Cardiac fibroblast (primary cell): ENCODE results near the gene MCEMP1.

Experiments used
- DNase-seq, 2 donors: peaks; one replicate each; pipeline versions ENCODE4 v3.0.0 to v3.0.0-alpha.2; 2010; ENCODE audit warnings: low read depth in 2 of 2
- H3K4me3 ChIP-seq, 2 donors: replicated peaks in 1 of 2; 1 replicate in 1 of 2; 2 replicates in 1 of 2; pipeline ENCODE4 v1.5.1; 2011; ENCODE audit warnings: low read depth in 2 of 2, low read length in 2 of 2, mild to moderate bottlenecking in 2 of 2, moderate library complexity in 1 of 2
- TF ChIP-seq, protein P1 (sequence below): IDR thresholded peaks from one replicate; pipeline ENCODE4 v1.5.1; 2011; ENCODE audit warnings: low read depth, mild to moderate bottlenecking, low read length, inconsistent platforms

MCEMP1 gene

DNA sequence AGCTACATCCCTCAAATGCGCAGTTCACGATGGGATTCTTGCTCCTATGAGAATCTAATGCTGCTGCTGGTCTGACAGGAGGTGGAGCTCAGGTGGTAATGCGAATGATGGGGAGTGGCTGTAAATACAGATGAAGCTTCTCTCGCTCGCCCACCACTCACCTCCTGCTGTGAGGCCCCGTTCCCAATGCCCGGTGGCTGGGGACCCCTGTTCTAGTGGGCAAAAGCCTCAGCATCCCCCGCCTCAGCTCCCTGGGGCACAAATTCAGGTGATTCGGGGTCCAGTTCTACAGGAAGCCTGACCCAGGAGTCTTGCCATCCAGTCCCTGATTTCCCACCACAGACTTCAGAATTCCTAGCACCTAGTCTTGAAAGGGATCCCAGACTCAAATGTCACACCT is 4.4 kb upstream of the MCEMP1 start:
- H3K4me3 ChIP-seq: no peak overlapping the region
- TF ChIP-seq, protein P1, sequence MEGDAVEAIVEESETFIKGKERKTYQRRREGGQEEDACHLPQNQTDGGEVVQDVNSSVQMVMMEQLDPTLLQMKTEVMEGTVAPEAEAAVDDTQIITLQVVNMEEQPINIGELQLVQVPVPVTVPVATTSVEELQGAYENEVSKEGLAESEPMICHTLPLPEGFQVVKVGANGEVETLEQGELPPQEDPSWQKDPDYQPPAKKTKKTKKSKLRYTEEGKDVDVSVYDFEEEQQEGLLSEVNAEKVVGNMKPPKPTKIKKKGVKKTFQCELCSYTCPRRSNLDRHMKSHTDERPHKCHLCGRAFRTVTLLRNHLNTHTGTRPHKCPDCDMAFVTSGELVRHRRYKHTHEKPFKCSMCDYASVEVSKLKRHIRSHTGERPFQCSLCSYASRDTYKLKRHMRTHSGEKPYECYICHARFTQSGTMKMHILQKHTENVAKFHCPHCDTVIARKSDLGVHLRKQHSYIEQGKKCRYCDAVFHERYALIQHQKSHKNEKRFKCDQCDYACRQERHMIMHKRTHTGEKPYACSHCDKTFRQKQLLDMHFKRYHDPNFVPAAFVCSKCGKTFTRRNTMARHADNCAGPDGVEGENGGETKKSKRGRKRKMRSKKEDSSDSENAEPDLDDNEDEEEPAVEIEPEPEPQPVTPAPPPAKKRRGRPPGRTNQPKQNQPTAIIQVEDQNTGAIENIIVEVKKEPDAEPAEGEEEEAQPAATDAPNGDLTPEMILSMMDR: no peak
- DNase-seq: no peak

DNA sequence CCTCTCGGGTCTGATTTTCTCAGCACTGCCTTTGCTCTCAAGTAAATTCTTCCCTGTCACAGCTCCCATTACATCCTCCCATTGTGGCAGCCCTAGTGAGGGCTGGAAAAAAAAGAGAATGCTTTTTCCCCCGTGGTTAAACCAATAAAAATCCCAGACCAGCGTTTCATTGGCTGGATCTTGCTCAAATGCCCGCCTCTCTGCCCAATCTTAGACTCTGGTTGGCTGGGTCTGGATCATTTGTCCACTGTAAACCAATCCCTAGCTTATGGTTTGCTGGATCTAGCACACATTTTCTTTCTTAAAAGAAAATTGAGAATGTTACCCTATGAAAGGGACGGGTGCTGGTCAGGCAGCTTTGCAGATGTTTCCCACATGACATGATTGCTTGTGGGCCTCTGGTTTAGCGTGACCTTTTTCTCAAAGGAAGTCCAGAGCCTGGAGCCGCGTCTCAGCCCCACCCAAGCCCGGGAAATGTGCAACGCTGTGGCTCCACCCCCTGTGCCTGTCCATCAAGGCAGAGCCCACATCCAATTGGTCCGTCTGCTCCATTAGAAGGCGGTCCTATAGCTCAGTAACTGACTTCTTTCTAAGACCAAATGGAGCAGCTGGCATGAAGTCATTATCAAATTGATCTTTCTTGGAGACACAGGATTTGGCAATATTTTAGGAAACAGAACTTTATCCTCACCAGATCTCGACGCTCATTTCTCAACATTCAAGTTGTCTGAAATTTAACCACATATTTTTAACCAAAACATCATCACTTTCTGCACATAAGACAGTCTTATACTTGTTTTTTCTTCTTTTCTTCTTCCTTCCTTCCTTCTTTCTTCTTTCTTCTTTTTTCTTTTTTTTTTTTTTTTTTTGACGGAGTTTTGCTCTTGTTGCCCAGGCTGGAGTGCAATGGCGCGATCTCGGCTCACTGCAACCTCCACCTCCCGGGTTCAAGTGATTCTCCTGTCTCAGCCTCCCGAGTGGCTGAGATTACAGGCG is 2.6 kb upstream of the MCEMP1 start:
- peak; percentile 60 to 80 for DNase-seq
- TF ChIP-seq, protein P1: no peak
- H3K4me3 ChIP-seq: no peak overlapping the region

DNA sequence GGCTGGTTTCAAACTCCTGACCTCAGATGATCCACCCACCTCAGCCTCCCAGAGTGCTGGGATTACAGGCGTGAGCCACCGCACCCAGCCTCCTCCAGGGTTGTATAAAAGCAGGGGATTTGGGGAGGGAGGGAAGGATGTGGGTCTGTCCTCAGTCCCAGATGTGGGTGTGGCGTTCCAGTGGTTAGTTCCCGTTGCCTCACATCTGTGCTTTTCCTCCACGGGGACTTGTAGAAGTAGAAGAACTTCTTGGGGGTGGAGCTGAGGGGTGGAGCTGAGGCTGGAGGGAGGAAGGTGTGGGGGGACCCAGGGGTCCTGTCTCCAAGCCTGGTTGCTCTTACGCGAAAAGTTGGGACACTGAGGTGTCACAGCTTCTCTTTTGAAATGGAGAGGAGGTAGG is 514 bp upstream of the MCEMP1 start:
- TF ChIP-seq, protein P1: no peak

DNA sequence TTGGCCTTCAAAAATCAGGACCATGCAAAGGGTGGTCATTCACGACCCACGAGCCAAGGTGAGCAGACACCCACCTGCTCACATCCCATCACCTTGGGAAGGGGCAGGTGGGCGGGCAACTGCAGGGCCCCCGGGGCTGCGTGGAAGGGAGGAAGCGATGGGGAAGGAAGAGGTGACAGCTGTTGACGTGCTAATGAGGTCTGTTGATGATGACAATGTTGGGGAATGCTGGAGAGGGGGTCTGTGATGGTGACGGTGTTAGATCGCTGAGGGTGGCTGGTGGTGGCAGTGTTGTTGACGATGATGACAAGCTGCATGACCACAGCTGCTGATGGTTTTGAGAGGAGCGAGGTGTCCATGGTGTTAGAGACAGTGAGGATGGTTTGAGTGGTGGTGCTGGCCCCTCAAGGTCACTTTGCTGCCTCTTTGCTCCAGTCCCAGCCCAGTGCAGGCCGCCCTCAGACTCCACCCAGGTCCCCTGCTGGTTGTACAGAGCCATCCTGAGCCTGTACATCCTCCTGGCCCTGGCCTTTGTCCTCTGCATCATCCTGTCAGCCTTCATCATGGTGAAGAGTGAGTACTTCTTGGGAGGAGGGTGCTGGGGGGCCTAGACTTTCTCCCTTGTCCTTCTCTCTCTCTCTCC is 900 bp downstream of the MCEMP1 start:
- DNase-seq: no peak
- no peak overlapping the region for H3K4me3 ChIP-seq
- TF ChIP-seq, protein P1: peak; percentile 2

More for the DNA sequence above, 514 bp upstream of the MCEMP1 start:
- H3K4me3 ChIP-seq: no peak overlapping the region
- DNase-seq: no peak

DNA sequence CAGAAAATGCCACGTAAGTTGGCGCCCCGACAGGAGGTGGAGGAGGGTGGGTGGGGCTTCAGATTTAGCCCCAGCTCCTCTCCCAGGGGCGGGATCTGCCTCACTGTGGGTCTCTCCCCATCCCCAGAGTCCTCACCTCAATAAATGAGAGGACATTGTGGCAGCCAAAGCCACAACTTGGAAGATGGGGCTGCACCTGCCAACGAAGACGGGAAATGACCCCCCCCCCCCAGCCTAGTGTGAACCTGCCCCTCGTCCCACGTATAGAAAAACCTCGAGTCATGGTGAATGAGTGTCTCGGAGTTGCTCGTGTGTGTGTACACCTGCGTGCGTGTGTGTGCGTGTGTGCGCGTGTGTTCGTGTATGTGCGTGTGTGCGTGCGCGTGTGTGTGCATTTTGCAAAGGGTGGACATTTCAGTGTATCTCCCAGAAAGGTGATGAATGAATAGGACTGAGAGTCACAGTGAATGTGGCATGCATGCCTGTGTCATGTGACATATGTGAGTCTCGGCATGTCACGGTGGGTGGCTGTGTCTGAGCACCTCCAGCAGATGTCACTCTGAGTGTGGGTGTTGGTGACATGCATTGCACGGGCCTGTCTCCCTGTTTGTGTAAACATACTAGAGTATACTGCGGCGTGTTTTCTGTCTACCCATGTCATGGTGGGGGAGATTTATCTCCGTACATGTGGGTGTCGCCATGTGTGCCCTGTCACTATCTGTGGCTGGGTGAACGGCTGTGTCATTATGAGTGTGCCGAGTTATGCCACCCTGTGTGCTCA is 2.3 kb downstream of the MCEMP1 start:
- TF ChIP-seq, protein P1: no peak
- no peak overlapping the region for H3K4me3 ChIP-seq
- DNase-seq: no peak

DNA sequence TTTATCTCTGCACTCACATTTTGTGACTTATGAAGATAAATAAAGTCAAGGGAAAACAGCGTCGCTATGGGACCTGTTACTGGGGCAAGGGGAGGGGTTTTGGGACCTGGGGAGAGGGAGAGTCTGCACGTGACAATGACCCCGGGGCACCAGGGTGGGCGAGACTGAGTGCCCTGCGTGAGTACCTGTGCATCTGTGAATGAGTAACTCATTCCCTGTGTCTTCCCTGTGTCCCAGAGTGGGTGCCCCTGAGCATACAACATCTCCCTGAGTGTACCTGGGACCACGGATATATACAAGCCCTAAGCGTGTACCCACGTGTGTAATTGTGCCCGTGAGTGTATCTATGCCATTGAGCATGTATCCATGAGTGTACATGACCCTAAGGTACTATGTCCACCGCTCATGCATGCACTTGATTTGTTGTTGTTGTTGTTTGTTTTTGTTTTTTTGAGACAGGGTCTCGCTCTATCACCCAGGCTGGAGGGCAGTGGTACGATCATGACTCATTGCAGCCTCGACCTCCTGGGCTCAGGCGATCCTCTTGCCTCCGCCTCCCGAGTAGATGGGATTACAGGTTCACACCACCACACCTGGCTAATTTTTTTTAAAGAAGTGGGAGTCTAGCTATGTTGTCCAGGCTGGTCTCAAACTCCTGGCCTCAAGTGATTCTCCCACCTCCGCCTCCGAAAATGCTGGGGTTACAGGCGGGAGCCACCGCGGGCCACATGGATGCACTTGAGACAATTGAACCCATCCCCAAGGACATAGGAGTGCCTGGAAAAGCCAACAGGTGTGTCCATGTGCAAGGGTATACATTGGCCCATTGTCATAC is 3.1 kb downstream of the MCEMP1 start:
- peak overlapping the region in 1 of 2 donors; percentile 41 for H3K4me3 ChIP-seq
- TF ChIP-seq, protein P1: no peak
- no peak for DNase-seq
